Kidney (tissue), 14 donors: ENCODE data around the gene CELSR2. TPM values are rescaled to one million over a fixed set of nuclear protein-coding genes. Genes with fewer than 3 reads are reported as not detected.

Source experiments
- DNase-seq, 5 donors: peaks; one replicate each; pipeline ENCODE4 v3.0.0-alpha.2; 2013 to 2020
- FAIRE-seq: peaks from 2 replicates; lab custom pipeline; 2012; peaks lifted over from hg19 to GRCh38; lab: Jason Lieb, UNC
- H3K27ac ChIP-seq, 2 donors: one replicate each; pipeline ENCODE4 v1.7.0; 2013; ENCODE audit warnings: low read depth in 2 of 2, low read length in 2 of 2, inconsistent platforms in 1 of 2
- H3K27me3 ChIP-seq: one replicate; pipeline ENCODE4 v1.7.1; 2013; ENCODE audit warnings: low read length, inconsistent platforms; ENCODE audit not compliant: control insufficient read depth, insufficient read depth
- H3K36me3 ChIP-seq, 3 donors: one replicate each; pipeline versions ENCODE4 v1.7.0 to v1.7.1; 2013; ENCODE audit warnings: low read length in 3 of 3, control low read depth in 1 of 3, inconsistent platforms in 1 of 3; ENCODE audit not compliant: insufficient read depth in 3 of 3, control insufficient read depth in 2 of 3
- H3K4me1 ChIP-seq, 3 donors: one replicate each; pipeline versions ENCODE4 v1.7.0 to v1.7.1; 2013; ENCODE audit warnings: low read length in 3 of 3, inconsistent platforms in 1 of 3, low read depth in 1 of 3; ENCODE audit not compliant: control insufficient read depth in 2 of 3, insufficient read depth in 2 of 3
- H3K4me3 ChIP-seq, 3 donors: one replicate each; pipeline versions ENCODE4 v1.7.0 to v1.8.1; 2013; ENCODE audit warnings: low read length in 3 of 3, control low read depth in 1 of 3, inconsistent platforms in 1 of 3
- H3K9ac ChIP-seq, 3 donors: one replicate each; pipeline versions ENCODE4 v1.7.0 to v1.7.1; 2013; ENCODE audit warnings: low read length in 3 of 3, control low read depth in 1 of 3, inconsistent platforms in 1 of 3
- H3K9me3 ChIP-seq, 3 donors: one replicate each; pipeline versions ENCODE4 v1.7.0 to v1.7.1; 2013; ENCODE audit warnings: low read length in 3 of 3, control low read depth in 1 of 3, inconsistent platforms in 1 of 3; ENCODE audit not compliant: control insufficient read depth in 2 of 3, insufficient read depth in 1 of 3
- CTCF ChIP-seq: IDR thresholded peaks from 3 replicates; pipeline ENCODE4 v1.5.1; 2012; ENCODE audit warnings: mild to moderate bottlenecking, moderate library complexity, borderline replicate concordance; ENCODE audit not compliant: insufficient read depth; ENCODE audit errors: extremely low read depth
- intact Hi-C: fragments of 100-400 bp; cut with DNase I; formaldehyde crosslinking; loops from one replicate; pipeline ENCODE4 v1.11.1; 2022
- polyA plus RNA-seq: library from polyadenylated mRNA; stranded (reverse); fragments of 350-450 nt; fragmentation: Illumina TruSeq; extraction: RNeasy Lipid Tissue Mini Kit (QIAGEN cat#74804); gene quantifications from one replicate; pipeline ENCODE4 v1.2.3, GENCODE V29; 2014; ENCODE audit warnings: low read depth, low replicate concordance; ENCODE audit not compliant: insufficient read depth
- total RNA-seq: library from RNA; stranded (reverse); fragmentation: NEBNext Ultra II Directional; extraction: Animal tissue kit (Norgen Biotek cat#: 25700); gene quantifications from one replicate; pipeline ENCODE4 v1.2.1, GENCODE V29; 2021
- donor health status: control.
- donor health status: control.
- donor health status: control.
- donor health status: control.
- donor health status: control.
- donor health status: DM: yes; HTN: yes; CAD: no.
- donor health status: Normal renal cell carcinoma (clear cell type).

Gene CELSR2
- total and polyA plus RNA-seq, 2 donors from 2014 or later, result 10.6 to 65.6 TPM

GRCh38 chr1:109265741-109266330 lies 16.5 kb downstream of the CELSR2 start:
- Histone ChIP-seq H3K9ac (no peak overlapping the region), H3K4me1 (no peaks in the 10 kb centered on the region), H3K27ac (no peak overlapping the region), H3K9me3 (no peaks in the 10 kb centered on the region), H3K27me3 (no peaks in the 10 kb centered on the region), H3K4me3 (no peak overlapping the region), H3K36me3 (no peaks in the 10 kb centered on the region)
- TF ChIP-seq CTCF, result no peak
- no peak for FAIRE-seq
- peak in 1 of 5 donors; percentile 65 for DNase-seq
- intact Hi-C loops, result no loop called here

GRCh38 chr1:109266965-109267364 lies 17.6 kb downstream of the CELSR2 start:
- DNase-seq (peak in 1 of 5 donors; percentile 53), FAIRE-seq (no peak)
- no peaks in the 10 kb centered on the region for H3K36me3 ChIP-seq
- intact Hi-C loops, result no loop called here
- H3K4me1 ChIP-seq, result no peaks in the 10 kb centered on the region
- H3K27me3 ChIP-seq, result no peaks in the 10 kb centered on the region
- no peaks in the 10 kb centered on the region for H3K9me3 ChIP-seq
- no peak overlapping the region for H3K9ac ChIP-seq
- TF ChIP-seq CTCF, result no peak
- H3K27ac ChIP-seq, result no peak overlapping the region
- no peak overlapping the region for H3K4me3 ChIP-seq

GRCh38 chr1:109267743-109268300 lies 18.5 kb downstream of the CELSR2 start:
- intact Hi-C loops, result no loop called here
- DNase-seq (peak in 2 of 5 donors; percentile 39 to 57), FAIRE-seq (no peak)
- Histone ChIP-seq H3K9ac (no peak overlapping the region), H3K36me3 (no peaks in the 10 kb centered on the region), H3K4me1 (no peaks in the 10 kb centered on the region), H3K27ac (no peak overlapping the region), H3K27me3 (no peaks in the 10 kb centered on the region), H3K4me3 (no peak overlapping the region), H3K9me3 (no peaks in the 10 kb centered on the region)
- TF ChIP-seq CTCF, result no peak
